ENCODE results near the gene MID1. TPM values are rescaled to one million over a fixed set of nuclear protein-coding genes. Genes with fewer than 3 reads are reported as not detected.

MID1 gene
- 0.92 and 1.9 TPM in 2 replicates for polyA plus RNA-seq (2014; cell fraction: cytosol; rRNA removed)
- polyA plus RNA-seq (2014; cell fraction: nucleus; rRNA removed) = 1.1 and 2.8 TPM in 2 replicates

- peak; percentile 61 for DNase-seq (ENCODE audit: low spot score)
Observed at GRCh38 chrX:10620121-10620699, at the start of gene MID1. MID1 (minus strand) TSS chrX:10620585; CDS start chrX:10567547, 53,038 bp downstream.

GRCh38 chrX:10667143-10667542, 46.8 kb upstream of the MID1 start:
- no peak for DNase-seq (ENCODE audit: low spot score)

GRCh38 chrX:10666102-10666501, 45.7 kb upstream of the MID1 start:
- DNase-seq (ENCODE audit: low spot score) = no peak

- DNase-seq (ENCODE audit: low spot score) = no peak
Observed at GRCh38 chrX:10665681-10666080, 45.3 kb upstream of the MID1 start.

- no peak for DNase-seq (ENCODE audit: low spot score)
Observed at GRCh38 chrX:10660171-10660570, 39.8 kb upstream of the MID1 start.

GRCh38 chrX:10656214-10656613, 35.8 kb upstream of the MID1 start:
- DNase-seq (ENCODE audit: low spot score) = no peak

- no peak for DNase-seq (ENCODE audit: low spot score)
Observed at GRCh38 chrX:10654960-10655359, 34.6 kb upstream of the MID1 start.

GRCh38 chrX:10653302-10653701, 32.9 kb upstream of the MID1 start:
- DNase-seq (ENCODE audit: low spot score) = no peak

GRCh38 chrX:10649265-10649664, 28.9 kb upstream of the MID1 start:
- no peak for DNase-seq (ENCODE audit: low spot score)

GRCh38 chrX:10648614-10649013, 28.2 kb upstream of the MID1 start:
- peak; percentile 53 for DNase-seq (ENCODE audit: low spot score)

- no peak for DNase-seq (ENCODE audit: low spot score)
Observed at GRCh38 chrX:10636851-10637250, 16.5 kb upstream of the MID1 start.

- DNase-seq (ENCODE audit: low spot score) = peak; percentile 38
Observed at GRCh38 chrX:10636337-10636736, 16.0 kb upstream of the MID1 start.

GRCh38 chrX:10634392-10635161, 14.2 kb upstream of the MID1 start:
- no peak for DNase-seq (ENCODE audit: low spot score)

- DNase-seq (ENCODE audit: low spot score) = no peak
Observed at GRCh38 chrX:10633722-10634121, 13.3 kb upstream of the MID1 start.

GRCh38 chrX:10631416-10632145, 11.2 kb upstream of the MID1 start:
- no peak for DNase-seq (ENCODE audit: low spot score)

GRCh38 chrX:10630320-10630719, 9.9 kb upstream of the MID1 start:
- no peak for DNase-seq (ENCODE audit: low spot score)

- no peak for DNase-seq (ENCODE audit: low spot score)
Observed at GRCh38 chrX:10629905-10630304, 9.5 kb upstream of the MID1 start.

GRCh38 chrX:10628906-10629305, 8.5 kb upstream of the MID1 start:
- no peak for DNase-seq (ENCODE audit: low spot score)

GRCh38 chrX:10622197-10622596, 1.8 kb upstream of the MID1 start:
- DNase-seq (ENCODE audit: low spot score) = no peak

- DNase-seq (ENCODE audit: low spot score) = no peak
Observed at GRCh38 chrX:10619425-10620046, 849 bp downstream of the MID1 start.

GRCh38 chrX:10618961-10619360, 1.4 kb downstream of the MID1 start:
- DNase-seq (ENCODE audit: low spot score) = no peak

- DNase-seq (ENCODE audit: low spot score) = peak; percentile 16
Observed at GRCh38 chrX:10617999-10618351, 2.4 kb downstream of the MID1 start.

Data from SK-N-DZ (cell line).